SK-N-SH treated with all-trans-retinoic acid at 6 μM for 48 hours (cell line): ENCODE measurements around the gene EPHA4.

Experiments used
- ATAC-seq: fragments of 200-7000 bp; cut with Tn5 transposase; 3 replicates; pipeline ENCODE4 v1.9.1; 2020; ENCODE audit warnings: mild to moderate bottlenecking, moderate library complexity
- BACH2 ChIP-seq: fragments of 250-450 bp; sonication (Bioruptor Pico); IDR thresholded peaks from 2 replicates; pipeline ENCODE4 v1.9.0; 2021; ENCODE audit warnings: mild to moderate bottlenecking, borderline replicate concordance
- ESRRG ChIP-seq: fragments of 250-450 bp; sonication (Bioruptor Pico); IDR thresholded peaks from 2 replicates; pipeline ENCODE4 v1.6.1; 2021; ENCODE audit warnings: mild to moderate bottlenecking
- GLIS3 ChIP-seq: fragments of 250-450 bp; sonication (Bioruptor Pico); IDR thresholded peaks from 2 replicates; pipeline ENCODE4 v1.5.0; 2020; ENCODE audit warnings: mild to moderate bottlenecking, moderate library complexity
- OSR1 ChIP-seq: fragments of 250-450 bp; sonication (Bioruptor Pico); IDR thresholded peaks from 2 replicates; pipeline ENCODE4 v1.8.0; 2022; ENCODE audit warnings: moderate library complexity, mild to moderate bottlenecking, inconsistent platforms
- PPARA ChIP-seq: fragments of 250-450 bp; sonication (Bioruptor Pico); IDR thresholded peaks from 2 replicates; pipeline ENCODE4 v1.5.0; 2020; ENCODE audit warnings: mild to moderate bottlenecking, borderline replicate concordance
- RARB ChIP-seq: fragments of 250-450 bp; sonication (Bioruptor Pico); IDR thresholded peaks from 2 replicates; pipeline ENCODE4 v1.8.0; 2021; ENCODE audit warnings: mild to moderate bottlenecking, moderate library complexity
- SNAI2 ChIP-seq: fragments of 250-450 bp; sonication (Bioruptor Pico); IDR thresholded peaks from 2 replicates; pipeline ENCODE4 v1.5.0; 2020; ENCODE audit warnings: mild to moderate bottlenecking, moderate library complexity
- TCF4 ChIP-seq: fragments of 250-450 bp; sonication (Bioruptor Pico); IDR thresholded peaks from 2 replicates; pipeline ENCODE4 v1.8.0; 2021; ENCODE audit warnings: mild to moderate bottlenecking, moderate library complexity, borderline replicate concordance
- TOX ChIP-seq: fragments of 250-450 bp; sonication (Bioruptor Pico); IDR thresholded peaks from 2 replicates; pipeline ENCODE4 v1.8.0; 2021; ENCODE audit warnings: mild to moderate bottlenecking, moderate library complexity, borderline replicate concordance
- ZC3H10 ChIP-seq: fragments of 250-450 bp; sonication (Bioruptor Pico); IDR thresholded peaks from 2 replicates; pipeline ENCODE4 v1.5.1; 2021; ENCODE audit warnings: mild to moderate bottlenecking, moderate library complexity
- ZFP3 ChIP-seq: fragments of 250-450 bp; sonication (Bioruptor Pico); IDR thresholded peaks from 2 replicates; pipeline ENCODE4 v1.5.0; 2020; ENCODE audit warnings: mild to moderate bottlenecking, moderate library complexity
- ZFP30 ChIP-seq: fragments of 450-650 bp; formaldehyde crosslinking; IDR thresholded peaks from 2 replicates; pipeline ENCODE4 v1.5.0; 2022; ENCODE audit warnings: mild to moderate bottlenecking, moderate library complexity
- ZNF565 ChIP-seq: fragments of 450-650 bp; formaldehyde crosslinking; conservative IDR thresholded peaks from 2 replicates; pipeline ENCODE4 v1.5.0; 2020; ENCODE audit warnings: low read depth, mild to moderate bottlenecking, moderate library complexity
- ZNF70 ChIP-seq: fragments of 450-650 bp; formaldehyde crosslinking; IDR thresholded peaks from 2 replicates; pipeline ENCODE4 v1.5.0; 2020; ENCODE audit warnings: mild to moderate bottlenecking, moderate library complexity
- ZNF8 ChIP-seq: fragments of 450-650 bp; formaldehyde crosslinking; IDR thresholded peaks from 2 replicates; pipeline ENCODE4 v1.5.0; 2020; ENCODE audit warnings: mild to moderate bottlenecking, moderate library complexity
- TF ChIP-seq, protein P1 (sequence below): fragments of 250-450 bp; sonication (Bioruptor Pico); IDR thresholded peaks from 2 replicates; pipeline ENCODE4 v1.5.1; 2021; ENCODE audit warnings: mild to moderate bottlenecking, moderate library complexity
- TF ChIP-seq, protein P2 (sequence below): fragments of 250-450 bp; sonication (Bioruptor Pico); IDR thresholded peaks from 2 replicates; pipeline ENCODE4 v1.8.0; 2020; ENCODE audit warnings: mild to moderate bottlenecking, moderate library complexity, borderline replicate concordance
- TF ChIP-seq, protein P3 (sequence below): fragments of 250-450 bp; sonication (Bioruptor Pico); IDR thresholded peaks from 2 replicates; pipeline ENCODE4 v1.5.0; 2020; ENCODE audit warnings: mild to moderate bottlenecking, moderate library complexity
- TF ChIP-seq, protein P4 (sequence below): fragments of 250-450 bp; sonication (Bioruptor Pico); IDR thresholded peaks from 2 replicates; pipeline ENCODE4 v1.8.0; 2021; ENCODE audit warnings: low read depth, mild to moderate bottlenecking, moderate library complexity, borderline replicate concordance

The EPHA4 gene

DNA sequence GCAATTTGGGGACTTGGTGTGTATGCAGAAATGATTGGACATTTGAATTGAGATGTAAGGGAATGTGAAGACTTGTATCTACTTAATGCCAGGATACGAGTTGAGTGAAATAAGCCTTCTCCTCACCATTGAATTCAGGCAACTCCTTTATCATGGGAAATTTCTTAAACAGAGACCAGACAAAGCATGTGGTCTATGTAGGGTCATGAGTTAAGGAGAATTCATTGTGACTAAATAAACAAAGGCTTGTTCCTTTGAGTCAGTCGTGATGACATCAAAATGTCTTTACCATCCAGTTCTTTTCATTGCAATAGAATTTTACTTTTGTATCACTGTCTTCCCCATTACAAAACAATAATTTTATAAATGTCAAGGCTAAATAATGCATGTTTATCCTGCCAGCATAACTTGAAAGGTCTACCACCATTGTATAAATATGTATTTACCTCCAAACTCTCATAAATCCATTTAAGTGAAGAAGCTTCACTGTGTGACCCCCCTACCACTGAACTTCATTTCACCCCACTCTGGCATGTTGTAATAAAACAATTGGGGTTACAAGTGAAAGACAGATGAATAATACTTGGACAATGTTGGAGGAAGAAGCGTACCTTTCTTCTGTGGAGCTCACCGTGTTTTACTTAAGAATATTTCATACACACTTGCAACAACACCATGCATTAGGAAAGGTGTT is 149.4 kb downstream of the EPHA4 start:
- TF ChIP-seq ESRRG (CRISPR knock-in tag) = no peak
- TF ChIP-seq OSR1 (CRISPR knock-in tag) = no peak
- no peak for TF ChIP-seq PPARA
- TF ChIP-seq, all 23 proteins: peak for 0
- no peak for ATAC-seq

DNA sequence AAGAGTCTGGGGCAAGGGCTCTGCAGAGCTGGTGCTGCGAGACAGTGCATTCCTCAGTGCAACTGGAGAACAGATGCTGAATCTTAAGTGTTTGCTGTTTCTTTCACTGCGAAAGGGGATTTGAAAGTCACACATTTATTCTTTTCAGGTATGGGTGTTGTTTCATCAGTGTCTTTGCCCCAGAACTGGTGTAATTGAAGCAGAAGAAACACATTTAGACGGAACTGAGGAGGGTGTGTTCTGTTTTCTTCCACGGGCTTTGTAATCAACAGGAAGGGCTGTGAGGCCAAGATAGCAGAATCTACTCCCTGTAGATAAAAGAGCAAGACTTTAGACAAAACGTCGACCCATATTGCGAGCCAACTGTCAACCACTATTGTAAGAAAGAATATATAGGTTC is 151.9 kb downstream of the EPHA4 start:
- ATAC-seq = no peak
- TF ChIP-seq PPARA = no peak
- TF ChIP-seq ZC3H10 (CRISPR knock-in tag) = no peak
- no peak for TF ChIP-seq ZNF8 (CRISPR knock-in tag)
- no peak for TF ChIP-seq TCF4
- no peak for TF ChIP-seq ZNF565 (CRISPR knock-in tag)
- TF ChIP-seq, protein P1, sequence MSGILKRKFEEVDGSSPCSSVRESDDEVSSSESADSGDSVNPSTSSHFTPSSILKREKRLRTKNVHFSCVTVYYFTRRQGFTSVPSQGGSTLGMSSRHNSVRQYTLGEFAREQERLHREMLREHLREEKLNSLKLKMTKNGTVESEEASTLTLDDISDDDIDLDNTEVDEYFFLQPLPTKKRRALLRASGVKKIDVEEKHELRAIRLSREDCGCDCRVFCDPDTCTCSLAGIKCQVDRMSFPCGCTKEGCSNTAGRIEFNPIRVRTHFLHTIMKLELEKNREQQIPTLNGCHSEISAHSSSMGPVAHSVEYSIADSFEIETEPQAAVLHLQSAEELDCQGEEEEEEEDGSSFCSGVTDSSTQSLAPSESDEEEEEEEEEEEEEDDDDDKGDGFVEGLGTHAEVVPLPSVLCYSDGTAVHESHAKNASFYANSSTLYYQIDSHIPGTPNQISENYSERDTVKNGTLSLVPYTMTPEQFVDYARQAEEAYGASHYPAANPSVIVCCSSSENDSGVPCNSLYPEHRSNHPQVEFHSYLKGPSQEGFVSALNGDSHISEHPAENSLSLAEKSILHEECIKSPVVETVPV (CRISPR knock-in tag) = no peak
- TF ChIP-seq SNAI2 = no peak
- TF ChIP-seq ZNF70 (CRISPR knock-in tag) = no peak
- TF ChIP-seq, protein P2, sequence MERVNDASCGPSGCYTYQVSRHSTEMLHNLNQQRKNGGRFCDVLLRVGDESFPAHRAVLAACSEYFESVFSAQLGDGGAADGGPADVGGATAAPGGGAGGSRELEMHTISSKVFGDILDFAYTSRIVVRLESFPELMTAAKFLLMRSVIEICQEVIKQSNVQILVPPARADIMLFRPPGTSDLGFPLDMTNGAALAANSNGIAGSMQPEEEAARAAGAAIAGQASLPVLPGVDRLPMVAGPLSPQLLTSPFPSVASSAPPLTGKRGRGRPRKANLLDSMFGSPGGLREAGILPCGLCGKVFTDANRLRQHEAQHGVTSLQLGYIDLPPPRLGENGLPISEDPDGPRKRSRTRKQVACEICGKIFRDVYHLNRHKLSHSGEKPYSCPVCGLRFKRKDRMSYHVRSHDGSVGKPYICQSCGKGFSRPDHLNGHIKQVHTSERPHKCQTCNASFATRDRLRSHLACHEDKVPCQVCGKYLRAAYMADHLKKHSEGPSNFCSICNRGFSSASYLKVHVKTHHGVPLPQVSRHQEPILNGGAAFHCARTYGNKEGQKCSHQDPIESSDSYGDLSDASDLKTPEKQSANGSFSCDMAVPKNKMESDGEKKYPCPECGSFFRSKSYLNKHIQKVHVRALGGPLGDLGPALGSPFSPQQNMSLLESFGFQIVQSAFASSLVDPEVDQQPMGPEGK = no peak
- TF ChIP-seq, protein P3, sequence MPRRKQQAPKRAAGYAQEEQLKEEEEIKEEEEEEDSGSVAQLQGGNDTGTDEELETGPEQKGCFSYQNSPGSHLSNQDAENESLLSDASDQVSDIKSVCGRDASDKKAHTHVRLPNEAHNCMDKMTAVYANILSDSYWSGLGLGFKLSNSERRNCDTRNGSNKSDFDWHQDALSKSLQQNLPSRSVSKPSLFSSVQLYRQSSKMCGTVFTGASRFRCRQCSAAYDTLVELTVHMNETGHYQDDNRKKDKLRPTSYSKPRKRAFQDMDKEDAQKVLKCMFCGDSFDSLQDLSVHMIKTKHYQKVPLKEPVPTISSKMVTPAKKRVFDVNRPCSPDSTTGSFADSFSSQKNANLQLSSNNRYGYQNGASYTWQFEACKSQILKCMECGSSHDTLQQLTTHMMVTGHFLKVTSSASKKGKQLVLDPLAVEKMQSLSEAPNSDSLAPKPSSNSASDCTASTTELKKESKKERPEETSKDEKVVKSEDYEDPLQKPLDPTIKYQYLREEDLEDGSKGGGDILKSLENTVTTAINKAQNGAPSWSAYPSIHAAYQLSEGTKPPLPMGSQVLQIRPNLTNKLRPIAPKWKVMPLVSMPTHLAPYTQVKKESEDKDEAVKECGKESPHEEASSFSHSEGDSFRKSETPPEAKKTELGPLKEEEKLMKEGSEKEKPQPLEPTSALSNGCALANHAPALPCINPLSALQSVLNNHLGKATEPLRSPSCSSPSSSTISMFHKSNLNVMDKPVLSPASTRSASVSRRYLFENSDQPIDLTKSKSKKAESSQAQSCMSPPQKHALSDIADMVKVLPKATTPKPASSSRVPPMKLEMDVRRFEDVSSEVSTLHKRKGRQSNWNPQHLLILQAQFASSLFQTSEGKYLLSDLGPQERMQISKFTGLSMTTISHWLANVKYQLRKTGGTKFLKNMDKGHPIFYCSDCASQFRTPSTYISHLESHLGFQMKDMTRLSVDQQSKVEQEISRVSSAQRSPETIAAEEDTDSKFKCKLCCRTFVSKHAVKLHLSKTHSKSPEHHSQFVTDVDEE (CRISPR knock-in tag) = no peak
- no peak for TF ChIP-seq ESRRG (CRISPR knock-in tag)
- no peak for TF ChIP-seq GLIS3 (CRISPR knock-in tag)
- no peak for TF ChIP-seq TOX (CRISPR knock-in tag)

DNA sequence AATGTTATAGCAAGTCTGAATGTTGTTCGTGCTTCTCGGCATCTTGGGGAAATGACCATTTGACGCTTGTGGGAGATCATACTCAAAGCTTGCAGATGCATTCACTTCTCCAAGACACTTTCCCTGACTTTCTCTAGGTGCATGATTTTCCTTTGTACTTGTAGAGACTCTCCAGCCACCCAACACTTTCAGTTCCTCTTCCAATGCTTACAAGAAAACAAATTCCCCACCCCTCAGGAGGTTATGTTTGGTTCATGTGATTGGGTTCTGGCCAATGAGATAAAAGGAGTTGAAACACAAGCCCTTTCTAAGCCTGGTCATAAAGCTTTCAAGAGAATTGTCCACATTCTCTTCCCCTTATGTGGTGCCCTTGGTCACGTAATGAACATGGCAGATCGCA is 156.3 kb downstream of the EPHA4 start:
- ATAC-seq = no peak
- TF ChIP-seq BACH2 (CRISPR knock-in tag) = no peak
- TF ChIP-seq ZNF565 (CRISPR knock-in tag) = no peak
- TF ChIP-seq ZC3H10 (CRISPR knock-in tag) = no peak
- TF ChIP-seq GLIS3 (CRISPR knock-in tag) = no peak
- TF ChIP-seq, protein P1 (CRISPR knock-in tag) = no peak
- no peak for TF ChIP-seq RARB (CRISPR knock-in tag)
- no peak for TF ChIP-seq ZFP30 (CRISPR knock-in tag)
- TF ChIP-seq SNAI2 = no peak
- TF ChIP-seq OSR1 (CRISPR knock-in tag) = no peak

DNA sequence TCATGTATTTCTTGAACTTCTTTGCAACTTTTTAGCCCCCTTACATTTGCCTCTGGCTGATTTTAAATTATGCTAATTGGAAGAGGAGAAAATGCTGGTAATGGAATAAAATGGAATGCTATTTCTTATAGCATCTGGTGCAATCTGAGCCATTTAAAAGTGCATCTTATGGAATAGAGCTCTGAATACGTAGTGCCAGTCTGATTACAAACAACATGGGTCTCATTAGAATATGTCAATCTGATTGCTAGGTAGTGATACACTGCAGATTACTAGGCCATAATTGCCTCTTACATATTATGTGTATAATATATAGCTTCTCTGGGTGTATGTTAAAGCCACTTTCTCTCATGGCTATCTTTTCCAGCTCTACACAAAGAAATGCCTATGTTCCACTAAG is 159.1 kb downstream of the EPHA4 start:
- no peak for ATAC-seq
- TF ChIP-seq GLIS3 (CRISPR knock-in tag) = no peak
- no peak for TF ChIP-seq TOX (CRISPR knock-in tag)
- TF ChIP-seq SNAI2 = no peak
- TF ChIP-seq, protein P3 (CRISPR knock-in tag) = no peak
- no peak for TF ChIP-seq ZFP30 (CRISPR knock-in tag)
- TF ChIP-seq ZFP3 (CRISPR knock-in tag) = no peak
- TF ChIP-seq ZC3H10 (CRISPR knock-in tag) = no peak
- TF ChIP-seq, protein P4, sequence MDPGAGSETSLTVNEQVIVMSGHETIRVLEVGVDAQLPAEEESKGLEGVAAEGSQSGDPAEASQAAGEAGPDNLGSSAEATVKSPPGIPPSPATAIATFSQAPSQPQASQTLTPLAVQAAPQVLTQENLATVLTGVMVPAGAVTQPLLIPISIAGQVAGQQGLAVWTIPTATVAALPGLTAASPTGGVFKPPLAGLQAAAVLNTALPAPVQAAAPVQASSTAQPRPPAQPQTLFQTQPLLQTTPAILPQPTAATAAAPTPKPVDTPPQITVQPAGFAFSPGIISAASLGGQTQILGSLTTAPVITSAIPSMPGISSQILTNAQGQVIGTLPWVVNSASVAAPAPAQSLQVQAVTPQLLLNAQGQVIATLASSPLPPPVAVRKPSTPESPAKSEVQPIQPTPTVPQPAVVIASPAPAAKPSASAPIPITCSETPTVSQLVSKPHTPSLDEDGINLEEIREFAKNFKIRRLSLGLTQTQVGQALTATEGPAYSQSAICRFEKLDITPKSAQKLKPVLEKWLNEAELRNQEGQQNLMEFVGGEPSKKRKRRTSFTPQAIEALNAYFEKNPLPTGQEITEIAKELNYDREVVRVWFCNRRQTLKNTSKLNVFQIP (CRISPR knock-in tag) = no peak
- no peak for TF ChIP-seq ESRRG (CRISPR knock-in tag)
- TF ChIP-seq, protein P2 = no peak
- TF ChIP-seq ZNF565 (CRISPR knock-in tag) = no peak
